Astrocyte of the cerebellum (primary cell): ENCODE data around the gene COL6A3.
A peak's percentile ranks its signal among the peaks of the same experiment; 100 is the strongest.

Experiments
- DNase-seq: peaks from one replicate; pipeline ENCODE4 v3.0.0-alpha.2; 2011; ENCODE audit warnings: low read depth
- H3K4me3 ChIP-seq: 2 replicates; pipeline ENCODE4 v1.5.1; 2011; ENCODE audit warnings: mild to moderate bottlenecking, low read depth, low read length, moderate library complexity
- CTCF ChIP-seq: IDR thresholded peaks from 2 replicates; pipeline ENCODE4 v1.5.1; 2012; ENCODE audit warnings: low read length, low read depth, moderate library complexity, mild to moderate bottlenecking; ENCODE audit errors: missing control alignments
- in situ Hi-C: cut with HindIII; loops from 2 replicates; pipeline ENCODE4 v1.10.0; 2017; ENCODE audit warnings: low sequenced_read_pairs

The COL6A3 gene

GRCh38 chr2:237294460-237294859, 119.5 kb downstream of the COL6A3 start:
- no peak for TF ChIP-seq CTCF
- H3K4me3 ChIP-seq = no peak overlapping the region
- DNase-seq = no peak
- in situ Hi-C loops = loop anchor here (10.0 kb wide), 1 partner anchor 60 kb away; no protein-coding TSS in a partner anchor

- no peak for DNase-seq
- TF ChIP-seq CTCF = no peak
- in situ Hi-C loops = loop anchor here (10.0 kb wide), 1 partner anchor 59 kb away; no protein-coding TSS in a partner anchor
- H3K4me3 ChIP-seq = no peak overlapping the region
These were observed 120.0 kb downstream of the COL6A3 start for GRCh38 chr2:237293978-237294377.

GRCh38 chr2:237291138-237291792, 122.7 kb downstream of the COL6A3 start:
- in situ Hi-C loops = loop anchor here (10.0 kb wide), 1 partner anchor 56 kb away; no protein-coding TSS in a partner anchor
- TF ChIP-seq CTCF = no peak
- H3K4me3 ChIP-seq = no peak overlapping the region
- peak; percentile 99 for DNase-seq

- no peak for DNase-seq
- H3K4me3 ChIP-seq = no peak overlapping the region
- no peak for TF ChIP-seq CTCF
- in situ Hi-C loops = loop anchor here (10.0 kb wide), 1 partner anchor 55 kb away; no protein-coding TSS in a partner anchor
These were observed 123.7 kb downstream of the COL6A3 start for GRCh38 chr2:237290261-237290660.

GRCh38 chr2:237289139-237289538, 124.8 kb downstream of the COL6A3 start:
- in situ Hi-C loops = no loop called here
- H3K4me3 ChIP-seq = no peak overlapping the region
- DNase-seq = no peak
- TF ChIP-seq CTCF = no peak

GRCh38 chr2:237287872-237288271, 126.1 kb downstream of the COL6A3 start:
- in situ Hi-C loops = no loop called here
- H3K4me3 ChIP-seq = no peak overlapping the region
- no peak for DNase-seq
- TF ChIP-seq CTCF = no peak
